Keratinocyte (primary cell): ENCODE measurements around the gene SNRPD1. TPM values are rescaled to one million over a fixed set of nuclear protein-coding genes. Genes with fewer than 3 reads are reported as not detected.
"Not testable (repeated sequence)": the region's sequence is repeated elsewhere in the genome, so short reads cannot be mapped to it uniquely, and the experiment has no call there.

Experiments
- DNase-seq: peaks from one replicate; pipeline ENCODE4 v3.0.0-alpha.2; 2011; ENCODE audit warnings: low read depth, missing footprints, low spot score
- FAIRE-seq: peaks from 2 replicates; lab custom pipeline; 2011; peaks lifted over from hg19 to GRCh38; lab: Jason Lieb, UNC
- H2AFZ ChIP-seq: 2 replicates; pipeline ENCODE4 v1.6.0; 2012; ENCODE audit warnings: low read length, control low read depth, inconsistent platforms; ENCODE audit not compliant: control insufficient read depth
- H3K27ac ChIP-seq: 2 replicates; pipeline ENCODE4 v1.5.1; 2011; ENCODE audit warnings: low read length; ENCODE audit not compliant: control insufficient read depth, insufficient read depth
- H3K27me3 ChIP-seq: 3 replicates; pipeline ENCODE4 v1.6.0; 2011; ENCODE audit warnings: low read length; ENCODE audit not compliant: control insufficient read depth, insufficient read depth; ENCODE audit errors: extremely low read depth
- H3K36me3 ChIP-seq, 2 experiments: 2 replicates in 1 of 2; 3 replicates in 1 of 2; pipeline ENCODE4 v1.5.1; 2011; ENCODE audit warnings: low read length in 2 of 2, mild to moderate bottlenecking in 1 of 2; ENCODE audit not compliant: control insufficient read depth in 2 of 2, insufficient read depth in 2 of 2; ENCODE audit errors: extremely low read depth in 1 of 2
- H3K4me1 ChIP-seq: 3 replicates; pipeline ENCODE4 v1.5.1; 2011; ENCODE audit warnings: low read length; ENCODE audit not compliant: control insufficient read depth, insufficient read depth; ENCODE audit errors: extremely low read depth
- H3K4me2 ChIP-seq: 3 replicates; pipeline ENCODE4 v1.6.0; 2011; ENCODE audit warnings: low read depth, low read length; ENCODE audit not compliant: control insufficient read depth, insufficient read depth; ENCODE audit errors: extremely low read depth
- H3K4me3 ChIP-seq, 3 experiments: fragments of 200-600 bp in 1 of 3; sonication (generic) in 1 of 3; 2 replicates in 2 of 3; 3 replicates in 1 of 3; pipeline ENCODE4 v1.5.1; 2011 to 2016; ENCODE audit warnings: low read length in 3 of 3, mild to moderate bottlenecking in 3 of 3, control low read depth in 2 of 3, inconsistent platforms in 1 of 3, low read depth in 1 of 3, mixed read lengths in 1 of 3, mixed run types in 1 of 3, moderate library complexity in 1 of 3; ENCODE audit not compliant: control insufficient read depth in 2 of 3, insufficient read depth in 2 of 3; ENCODE audit errors: extremely low read depth in 1 of 3
- H3K79me2 ChIP-seq: 2 replicates; pipeline ENCODE4 v1.6.0; 2012; ENCODE audit warnings: low read length; ENCODE audit not compliant: control insufficient read depth, insufficient read depth
- H3K9ac ChIP-seq: 3 replicates; pipeline ENCODE4 v1.6.0; 2011; ENCODE audit warnings: low read length; ENCODE audit not compliant: control insufficient read depth, insufficient read depth; ENCODE audit errors: extremely low read depth
- H3K9me1 ChIP-seq: 3 replicates; pipeline ENCODE4 v1.6.0; 2011; ENCODE audit warnings: low read length; ENCODE audit not compliant: control insufficient read depth, insufficient read depth; ENCODE audit errors: extremely low read depth
- H3K9me3 ChIP-seq: 2 replicates; pipeline ENCODE4 v1.5.1; 2012; ENCODE audit warnings: low read depth, low read length; ENCODE audit not compliant: control insufficient read depth
- H4K20me1 ChIP-seq: 3 replicates; pipeline ENCODE4 v1.6.0; 2011; ENCODE audit warnings: low read length; ENCODE audit not compliant: control insufficient read depth, insufficient read depth; ENCODE audit errors: extremely low read depth
- EZH2 ChIP-seq: IDR thresholded peaks from one replicate; pipeline ENCODE4 v1.6.1; 2012; ENCODE audit warnings: inconsistent platforms, mild to moderate bottlenecking, low read length, moderate library complexity
- dilution Hi-C: fragments of 300-500 bp; cut with MboI; formaldehyde crosslinking; loops from one replicate; pipeline ENCODE4 v1.7.0; 2020; ENCODE audit warnings: low sequenced_read_pairs; ENCODE audit not compliant: extremely low pct_ligation_motif_present
- polyA plus RNA-seq, 5 experiments: library from polyadenylated mRNA; depleted of rRNA in 3 of 5; stranded (reverse) in 3 of 5; stranded (forward) in 1 of 5; unstranded in 1 of 5; fragments of >200 nt; gene quantifications; 1 replicate in 1 of 5; 2 replicates in 3 of 5; 3 replicates in 1 of 5; pipeline versions ENCODE4 v1.2.1 to v1.2.3, GENCODE V29; 2011 to 2012; ENCODE audit warnings: missing spikeins in 2 of 5, low read depth in 1 of 5, low replicate concordance in 1 of 5
- TF ChIP-seq, protein P1 (sequence below), 3 experiments: IDR thresholded peaks in 1 of 3; conservative IDR thresholded peaks in 1 of 3; optimal IDR thresholded peaks in 1 of 3; 2 replicates in 2 of 3; 3 replicates in 1 of 3; pipeline versions ENCODE3 to v1.5.1; 2011; ENCODE audit warnings: low read length in 3 of 3, mild to moderate bottlenecking in 3 of 3, moderate library complexity in 2 of 3, control low read depth in 1 of 3, inconsistent platforms in 1 of 3; ENCODE audit not compliant: insufficient read depth in 2 of 3; ENCODE audit errors: extremely low read depth in 1 of 3

The SNRPD1 gene
- polyA plus RNA-seq, 1 donor (not counting 4 experiments of a cell fraction or from before 2014, with no cell fraction given) = 137 TPM

DNA sequence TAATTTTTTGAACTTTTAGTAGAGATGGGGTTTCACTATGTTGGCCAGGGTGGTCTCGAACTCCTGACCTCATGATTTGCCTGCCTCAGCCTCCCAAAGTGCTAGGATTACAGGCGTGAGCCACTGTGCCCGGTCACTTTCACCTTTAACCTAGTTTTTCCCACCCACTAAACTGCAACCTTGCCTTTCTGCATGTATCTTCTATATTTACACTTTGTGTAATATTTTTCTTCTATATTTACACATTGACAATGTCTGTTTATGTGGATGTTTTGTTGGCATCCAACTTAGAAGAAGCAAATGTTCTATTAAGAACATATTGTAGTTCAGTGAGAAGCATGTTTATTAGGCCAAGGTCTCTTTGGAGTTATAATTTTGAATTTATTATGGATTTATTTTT is 26.7 kb downstream of the SNRPD1 start:
- H3K79me2 ChIP-seq = no peaks in the 10 kb centered on the region
- H3K9me3 ChIP-seq = no peaks in the 10 kb centered on the region
- dilution Hi-C loops = no loop called here
- peaks cover 0 to 1% of the 10 kb centered on the region in 2 experiments for H3K36me3 ChIP-seq
- FAIRE-seq (no peak), DNase-seq (no peak)
- peaks cover 3% of the 10 kb centered on the region for H3K9me1 ChIP-seq
- no peak overlapping the region for H3K4me3 ChIP-seq
- no peak for TF ChIP-seq EZH2
- TF ChIP-seq, protein P1, sequence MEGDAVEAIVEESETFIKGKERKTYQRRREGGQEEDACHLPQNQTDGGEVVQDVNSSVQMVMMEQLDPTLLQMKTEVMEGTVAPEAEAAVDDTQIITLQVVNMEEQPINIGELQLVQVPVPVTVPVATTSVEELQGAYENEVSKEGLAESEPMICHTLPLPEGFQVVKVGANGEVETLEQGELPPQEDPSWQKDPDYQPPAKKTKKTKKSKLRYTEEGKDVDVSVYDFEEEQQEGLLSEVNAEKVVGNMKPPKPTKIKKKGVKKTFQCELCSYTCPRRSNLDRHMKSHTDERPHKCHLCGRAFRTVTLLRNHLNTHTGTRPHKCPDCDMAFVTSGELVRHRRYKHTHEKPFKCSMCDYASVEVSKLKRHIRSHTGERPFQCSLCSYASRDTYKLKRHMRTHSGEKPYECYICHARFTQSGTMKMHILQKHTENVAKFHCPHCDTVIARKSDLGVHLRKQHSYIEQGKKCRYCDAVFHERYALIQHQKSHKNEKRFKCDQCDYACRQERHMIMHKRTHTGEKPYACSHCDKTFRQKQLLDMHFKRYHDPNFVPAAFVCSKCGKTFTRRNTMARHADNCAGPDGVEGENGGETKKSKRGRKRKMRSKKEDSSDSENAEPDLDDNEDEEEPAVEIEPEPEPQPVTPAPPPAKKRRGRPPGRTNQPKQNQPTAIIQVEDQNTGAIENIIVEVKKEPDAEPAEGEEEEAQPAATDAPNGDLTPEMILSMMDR (optimal IDR thresholded peaks at IDR 0.05 in 1 of 3, IDR thresholded peaks at IDR 0.05 in 1 of 3, conservative IDR thresholded peaks at IDR 0.05 in 1 of 3; ENCODE audit: extremely low read depth in 1 of 3, insufficient read depth in 2 of 3, low read length in 3 of 3) = no peak
- H3K4me2 ChIP-seq = no peak overlapping the region
- no peak overlapping the region for H2AFZ ChIP-seq
- no peak overlapping the region for H3K9ac ChIP-seq
- peaks cover 11% of the 10 kb centered on the region for H3K4me1 ChIP-seq
- no peak overlapping the region for H3K27ac ChIP-seq
- H3K27me3 ChIP-seq = no peaks in the 10 kb centered on the region
- H4K20me1 ChIP-seq = no peaks in the 10 kb centered on the region

DNA sequence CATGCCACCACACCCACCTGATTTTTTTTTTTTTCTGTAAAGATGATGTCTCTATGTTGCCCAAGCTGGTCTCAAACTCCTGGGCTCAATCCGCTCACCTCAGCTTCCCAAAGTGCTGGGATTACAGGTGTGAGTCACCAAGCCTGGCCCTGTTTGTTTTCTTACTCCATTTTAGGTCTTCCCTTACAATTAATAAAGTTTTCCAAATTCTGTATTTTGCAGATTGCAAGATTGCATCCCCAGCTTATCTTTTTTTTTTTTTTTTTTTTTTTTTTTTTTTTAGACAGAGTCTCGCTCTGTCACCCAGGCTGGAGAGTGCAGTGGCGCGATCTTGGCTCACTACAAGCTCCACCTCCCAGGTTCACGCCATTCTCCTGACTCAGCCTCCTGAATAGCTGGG is 28.3 kb downstream of the SNRPD1 start:
- FAIRE-seq, H3K9me1 ChIP-seq, H2AFZ ChIP-seq, H3K9me3 ChIP-seq, H3K4me3 ChIP-seq, H3K4me2 ChIP-seq, H3K36me3 ChIP-seq, H3K27ac ChIP-seq, H3K27me3 ChIP-seq, H3K9ac ChIP-seq, H4K20me1 ChIP-seq, dilution Hi-C loops, DNase-seq, H3K79me2 ChIP-seq: not testable (repeated sequence)
- H3K4me1 ChIP-seq = peaks cover 11% of the 10 kb centered on the region

DNA sequence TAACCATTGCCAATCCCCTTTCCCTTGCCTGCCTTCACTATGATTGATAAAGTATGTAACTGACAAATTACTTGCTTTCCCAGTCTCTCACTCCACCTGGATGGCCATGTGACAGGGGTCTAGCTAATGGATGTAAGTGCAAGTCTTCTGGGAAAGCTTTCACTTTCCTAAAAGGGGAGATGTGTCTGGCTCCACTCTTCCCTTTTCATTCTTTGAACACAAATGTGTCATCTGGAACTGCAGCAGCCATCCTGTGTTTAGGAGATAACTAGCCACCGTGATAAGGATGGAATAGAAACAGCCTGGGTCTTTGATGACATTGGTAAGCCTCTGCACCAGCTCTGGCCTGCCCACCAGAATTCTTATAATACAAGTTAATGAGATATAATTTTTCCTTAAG is 38.2 kb downstream of the SNRPD1 start:
- Histone ChIP-seq H4K20me1 (no peaks in the 10 kb centered on the region), H3K4me1 (no peaks in the 10 kb centered on the region), H3K36me3 (peaks cover 0 to 2% of the 10 kb centered on the region in 2 experiments), H3K79me2 (no peaks in the 10 kb centered on the region), H3K4me3 (no peak overlapping the region), H3K27ac (no peak overlapping the region), H3K9ac (no peak overlapping the region), H3K4me2 (no peak overlapping the region), H3K27me3 (no peaks in the 10 kb centered on the region), H3K9me1 (no peaks in the 10 kb centered on the region), H3K9me3 (no peaks in the 10 kb centered on the region), H2AFZ (no peak overlapping the region)
- TF ChIP-seq, protein P1 (optimal IDR thresholded peaks at IDR 0.05 in 1 of 3, IDR thresholded peaks at IDR 0.05 in 1 of 3, conservative IDR thresholded peaks at IDR 0.05 in 1 of 3; ENCODE audit: extremely low read depth in 1 of 3, insufficient read depth in 2 of 3, low read length in 3 of 3) = no peak
- TF ChIP-seq EZH2 = no peak
- no peak for DNase-seq
- FAIRE-seq = no peak
- dilution Hi-C loops = no loop called here
